Upper lobe of left lung (tissue), 6 donors: ENCODE data around the gene SIK2. TPM values are rescaled to one million over a fixed set of nuclear protein-coding genes. Genes with fewer than 3 reads are reported as not detected.

ENCODE experiments used
- ATAC-seq, 2 donors: fragments of 200-7000 bp; cut with Tn5 transposase; one replicate each; pipeline ENCODE4 v1.9.1; 2022; ENCODE audit warnings: mild to moderate bottlenecking in 2 of 2, moderate library complexity in 2 of 2; ENCODE audit not compliant: low FRiP score in 2 of 2
- DNase-seq, 2 donors: peaks; one replicate each; pipeline ENCODE4 v3.0.0-alpha.2; 2019 to 2020
- H3K27ac ChIP-seq, 4 donors: fragments of 200-600 bp; sonication (generic); one replicate each; pipeline ENCODE4 v1.5.1; 2016 to 2019
- H3K27me3 ChIP-seq, 4 donors: fragments of 200-600 bp; sonication (generic); one replicate each; pipeline ENCODE4 v1.5.1; 2017 to 2019
- H3K36me3 ChIP-seq, 4 donors: fragments of 200-600 bp; sonication (generic); one replicate each; pipeline ENCODE4 v1.5.1; 2016 to 2019
- H3K4me1 ChIP-seq, 4 donors: fragments of 200-600 bp; sonication (generic); one replicate each; pipeline ENCODE4 v1.5.1; 2018 to 2019
- H3K4me3 ChIP-seq, 4 donors: fragments of 200-600 bp; sonication (generic); one replicate each; pipeline ENCODE4 v1.5.1; 2017 to 2019; ENCODE audit warnings: mild to moderate bottlenecking in 2 of 4, moderate library complexity in 1 of 4
- H3K9me3 ChIP-seq, 4 donors: fragments of 200-600 bp; sonication (generic); one replicate each; pipeline ENCODE4 v1.5.1; 2018 to 2019
- EP300 ChIP-seq, 4 donors: sonication (generic); formaldehyde crosslinking; IDR thresholded peaks; one replicate each; pipeline ENCODE4 v1.5.1; 2017; ENCODE audit warnings: antibody characterized with exemption in 4 of 4, control low read depth in 2 of 4
- POLR2A ChIP-seq, 4 donors: fragments of 450-650 bp; IDR thresholded peaks; one replicate each; pipeline ENCODE4 v1.5.1; 2016 to 2017; ENCODE audit warnings: antibody characterized with exemption in 4 of 4, mild to moderate bottlenecking in 2 of 4
- POLR2AphosphoS5 ChIP-seq, 2 donors: sonication (generic); formaldehyde crosslinking; IDR thresholded peaks; one replicate each; pipeline ENCODE4 v1.5.1; 2017; ENCODE audit warnings: antibody characterized with exemption in 2 of 2
- WGBS, 2 donors: methylation state at CpG; one replicate each; pipeline ENCODE4 v1.1.5; 2017 to 2018; 5-methylcytosine and 5-hydroxymethylcytosine counted together
- total RNA-seq, 6 donors: library from RNA; depleted of rRNA in 4 of 6; stranded (reverse); fragments of >200 nt in 4 of 6; gene quantifications; one replicate each; pipeline versions ENCODE4 v1.1.0 to v1.2.1, GENCODE V29; 2016 to 2021
- TF ChIP-seq, protein P1 (sequence below), 6 experiments: fragments of 450-650 bp in 4 of 6; fragments of 200-600 bp in 2 of 6; sonication (generic) in 2 of 6; IDR thresholded peaks; one replicate each; pipeline ENCODE4 v1.5.1; 2016 to 2019; ENCODE audit warnings: antibody characterized with exemption in 6 of 6
- donor health status: DM: no; HTN: no; CAD: no; lungs with moderate emphysema.
- donor health status: DM: no; HTN: yes; CAD: no; lungs with severe emphysema.

The SIK2 gene
- total RNA-seq, 6 donors from 2014 or later, result 23.0 to 35.9 (median 27.6) TPM

- Histone ChIP-seq H3K9me3 (no peaks in the 10 kb centered on the region), H3K36me3 (peaks cover 0 to 7% (median 0%) of the 10 kb centered on the region in 4 donors), H3K4me1 (peaks cover 21 to 34% (median 25%) of the 10 kb centered on the region in 4 donors), H3K27me3 (no peaks in the 10 kb centered on the region), H3K27ac (peak overlapping the region in 3 of 4 donors; percentile 26 to 70 (median 47)), H3K4me3 (no peak overlapping the region)
- TF ChIP-seq POLR2A (IDR thresholded peaks at IDR 0.05), result no peak
- DNase-seq, result no peak
- WGBS, 2 donors, result 29 to 30% methylated on average over 3 of the region's 3 CpGs
- no peak for ATAC-seq
Observed at GRCh38 chr11:111633756-111634362, 31.6 kb downstream of the SIK2 start.

DNA sequence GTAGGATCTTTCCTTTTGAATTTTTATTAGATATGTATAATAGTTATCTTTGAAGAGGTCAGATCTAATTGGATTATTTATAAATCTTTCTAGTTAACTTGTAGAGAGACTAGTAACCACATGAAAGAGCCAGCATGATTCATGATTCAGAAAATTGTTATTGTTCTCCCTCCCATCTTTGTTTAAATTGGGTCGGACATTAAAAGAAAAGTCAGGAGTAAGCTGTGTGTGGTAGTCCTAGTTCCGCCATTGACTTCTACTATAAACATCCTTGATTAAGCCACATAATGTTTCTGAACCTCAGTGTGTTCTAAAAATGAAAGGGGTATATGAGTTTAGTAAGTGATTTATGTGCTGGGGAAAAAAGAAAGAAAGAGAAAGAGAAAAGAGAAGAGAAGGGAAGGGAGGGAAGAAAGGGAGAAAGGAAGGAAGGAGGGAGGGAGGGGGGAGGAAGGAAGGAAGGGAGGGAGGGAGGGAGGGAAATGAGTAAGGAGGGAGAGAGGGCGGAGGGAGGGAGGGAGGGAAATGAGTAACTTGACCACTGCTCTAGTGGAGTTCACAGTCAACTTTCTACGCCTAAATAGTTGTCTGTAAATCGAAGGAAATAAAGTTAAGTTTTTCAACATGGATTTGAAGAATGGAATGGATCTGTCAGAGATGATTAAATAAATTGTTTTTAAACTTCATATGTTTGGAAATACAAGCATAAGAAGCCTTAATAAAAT is 32.9 kb downstream of the SIK2 start:
- H3K4me1 ChIP-seq, result peaks cover 21 to 37% (median 25%) of the 10 kb centered on the region in 4 donors
- no peak overlapping the region for H3K4me3 ChIP-seq
- DNase-seq (no peak), ATAC-seq (peak in 1 of 2 donors; percentile 54)
- H3K27me3 ChIP-seq, result no peaks in the 10 kb centered on the region
- WGBS, 2 donors, result 55 to 61% methylated on average over 5 of the region's 5 CpGs
- H3K36me3 ChIP-seq, result peaks cover 0 to under 1% (median 0%) of the 10 kb centered on the region in 4 donors
- TF ChIP-seq POLR2A (IDR thresholded peaks at IDR 0.05) (no peak), EP300 (IDR thresholded peaks at IDR 0.05) (no peak), POLR2AphosphoS5 (IDR thresholded peaks at IDR 0.05) (no peak)
- TF ChIP-seq, protein P1, sequence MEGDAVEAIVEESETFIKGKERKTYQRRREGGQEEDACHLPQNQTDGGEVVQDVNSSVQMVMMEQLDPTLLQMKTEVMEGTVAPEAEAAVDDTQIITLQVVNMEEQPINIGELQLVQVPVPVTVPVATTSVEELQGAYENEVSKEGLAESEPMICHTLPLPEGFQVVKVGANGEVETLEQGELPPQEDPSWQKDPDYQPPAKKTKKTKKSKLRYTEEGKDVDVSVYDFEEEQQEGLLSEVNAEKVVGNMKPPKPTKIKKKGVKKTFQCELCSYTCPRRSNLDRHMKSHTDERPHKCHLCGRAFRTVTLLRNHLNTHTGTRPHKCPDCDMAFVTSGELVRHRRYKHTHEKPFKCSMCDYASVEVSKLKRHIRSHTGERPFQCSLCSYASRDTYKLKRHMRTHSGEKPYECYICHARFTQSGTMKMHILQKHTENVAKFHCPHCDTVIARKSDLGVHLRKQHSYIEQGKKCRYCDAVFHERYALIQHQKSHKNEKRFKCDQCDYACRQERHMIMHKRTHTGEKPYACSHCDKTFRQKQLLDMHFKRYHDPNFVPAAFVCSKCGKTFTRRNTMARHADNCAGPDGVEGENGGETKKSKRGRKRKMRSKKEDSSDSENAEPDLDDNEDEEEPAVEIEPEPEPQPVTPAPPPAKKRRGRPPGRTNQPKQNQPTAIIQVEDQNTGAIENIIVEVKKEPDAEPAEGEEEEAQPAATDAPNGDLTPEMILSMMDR (IDR thresholded peaks at IDR 0.05), result no peak
- H3K9me3 ChIP-seq, result no peaks in the 10 kb centered on the region
- H3K27ac ChIP-seq, result peak overlapping the region in 3 of 4 donors; percentile 3 to 70 (median 60)

- Histone ChIP-seq H3K27ac (peak overlapping the region in 3 of 4 donors; percentile 3 to 70 (median 60)), H3K4me1 (peaks cover 21 to 40% (median 25%) of the 10 kb centered on the region in 4 donors), H3K36me3 (no peaks in the 10 kb centered on the region), H3K9me3 (no peaks in the 10 kb centered on the region), H3K27me3 (no peaks in the 10 kb centered on the region), H3K4me3 (no peak overlapping the region)
- no peak for TF ChIP-seq POLR2AphosphoS5 (IDR thresholded peaks at IDR 0.05)
- no peak for TF ChIP-seq EP300 (IDR thresholded peaks at IDR 0.05)
- TF ChIP-seq, protein P1 (IDR thresholded peaks at IDR 0.05), result no peak
- no peak for TF ChIP-seq POLR2A (IDR thresholded peaks at IDR 0.05)
- 50 to 52% methylated on average over 1 of the region's 1 CpG for WGBS, 2 donors
- DNase-seq, result no peak
- ATAC-seq, result peak in 1 of 2 donors; percentile 91
Observed at GRCh38 chr11:111635706-111636045, 33.4 kb downstream of the SIK2 start.

GRCh38 chr11:111637885-111638284 is 35.6 kb downstream of the SIK2 start:
- 92 to 95% methylated on average over 4 of the region's 4 CpGs for WGBS, 2 donors
- Histone ChIP-seq H3K36me3 (peaks cover 0 to 6% (median 2%) of the 10 kb centered on the region in 4 donors), H3K27ac (no peak overlapping the region), H3K4me1 (peaks cover 15 to 34% (median 21%) of the 10 kb centered on the region in 4 donors), H3K4me3 (no peak overlapping the region), H3K9me3 (no peaks in the 10 kb centered on the region), H3K27me3 (no peaks in the 10 kb centered on the region)
- TF ChIP-seq, protein P1 (IDR thresholded peaks at IDR 0.05), result no peak
- TF ChIP-seq POLR2AphosphoS5 (IDR thresholded peaks at IDR 0.05), result no peak
- no peak for TF ChIP-seq EP300 (IDR thresholded peaks at IDR 0.05)
- TF ChIP-seq POLR2A (IDR thresholded peaks at IDR 0.05), result no peak
- ATAC-seq (no peak), DNase-seq (no peak)

DNA sequence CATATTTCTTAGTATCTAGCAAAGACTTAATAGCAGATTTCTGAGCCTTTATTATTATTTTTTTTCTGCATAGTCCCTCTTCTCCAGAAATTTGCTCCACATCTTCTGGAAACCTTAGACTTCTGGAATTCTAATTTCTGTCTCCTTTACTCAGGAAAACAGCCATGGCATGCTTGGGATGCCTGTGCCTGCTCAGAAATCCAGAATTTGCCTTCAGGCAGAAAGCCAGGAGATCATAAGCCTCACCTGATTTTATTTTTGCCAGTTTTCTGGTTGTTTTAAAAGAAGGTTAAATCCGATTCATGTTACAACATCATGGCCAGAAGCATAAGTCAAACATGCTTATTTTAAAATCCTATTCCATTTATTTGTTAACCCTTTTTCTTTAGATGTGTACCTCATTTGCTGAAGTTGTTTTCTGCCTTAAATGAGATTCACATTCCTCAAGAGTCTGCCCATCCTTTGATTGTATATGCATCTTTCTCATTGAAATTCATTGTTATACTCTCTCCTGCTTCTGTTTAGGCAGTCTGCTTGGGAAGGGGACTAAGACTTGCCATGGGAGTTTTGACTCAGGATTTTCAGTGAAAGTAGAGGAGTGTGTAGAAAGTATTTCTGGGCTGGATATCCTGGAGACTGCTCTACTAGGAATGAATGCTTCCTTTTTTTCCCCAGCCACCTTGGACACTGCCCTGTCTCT is 37.1 kb downstream of the SIK2 start:
- Histone ChIP-seq H3K36me3 (peaks cover 0 to 6% (median 2%) of the 10 kb centered on the region in 4 donors), H3K4me3 (no peak overlapping the region), H3K27ac (no peak overlapping the region), H3K4me1 (peaks cover 3 to 26% (median 6%) of the 10 kb centered on the region in 4 donors), H3K27me3 (no peaks in the 10 kb centered on the region), H3K9me3 (no peaks in the 10 kb centered on the region)
- TF ChIP-seq, protein P1 (IDR thresholded peaks at IDR 0.05), result no peak
- TF ChIP-seq POLR2A (IDR thresholded peaks at IDR 0.05) (no peak), EP300 (IDR thresholded peaks at IDR 0.05) (no peak), POLR2AphosphoS5 (IDR thresholded peaks at IDR 0.05) (no peak)
- ATAC-seq (no peak), DNase-seq (no peak)
- WGBS, 2 donors, result 82 to 100% methylated on average over 1 of the region's 1 CpG
